ENCODE data around the gene CLASP1.

- TF ChIP-seq CTCF (IDR thresholded peaks at IDR 0.05) = no peak
- TF ChIP-seq POLR2A (IDR thresholded peaks at IDR 0.05) = no peak
Measured at GRCh38 chr2:121304941-121305340, 344.3 kb downstream of the CLASP1 start.
